ENCODE results near the gene ZDHHC11. TPM values are rescaled to one million over a fixed set of nuclear protein-coding genes. Genes with fewer than 3 reads are reported as not detected.
"Not testable (repeated sequence)": the region's sequence is repeated elsewhere in the genome, so short reads cannot be mapped to it uniquely, and the experiment has no call there.

Gene ZDHHC11
- total RNA-seq, 4 donors from 2014 or later, result 4.3 to 13.5 (median 10.9) TPM

DNA sequence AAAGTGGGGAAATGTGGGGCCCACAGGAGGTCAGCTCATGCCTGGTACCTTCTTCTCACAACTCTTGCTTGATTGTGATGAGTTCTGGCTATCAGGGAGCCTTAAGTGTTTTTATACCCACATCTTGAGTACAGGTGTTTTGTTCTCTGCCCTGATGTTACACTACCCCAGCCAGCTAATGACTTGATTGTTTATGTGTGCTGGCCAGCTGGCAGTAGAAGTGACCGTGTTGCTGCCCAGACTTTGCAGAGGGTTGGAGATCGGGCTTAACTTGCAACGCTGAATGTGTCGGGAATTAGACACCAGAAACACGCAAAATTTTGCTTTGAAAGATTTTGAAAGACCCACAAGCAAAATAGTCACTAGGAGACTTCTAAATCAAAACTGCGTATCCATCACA is 49.3 kb downstream of the ZDHHC11 start:
- intact Hi-C loops (cut with DNase I), result no loop called here
- no peak overlapping the region for H3K4me3 ChIP-seq
- no peaks in the 10 kb centered on the region for H3K36me3 ChIP-seq
- H3K27ac ChIP-seq (replicated peaks in 1 of 4), result peak overlapping the region in 1 of 4 donors; percentile 4
- no peaks in the 10 kb centered on the region for H3K27me3 ChIP-seq
- no peak for DNase-seq (ENCODE audit: extremely low spot score)
- WGBS, result 51% methylated on average over 6 of the region's 6 CpGs
- TF ChIP-seq POLR2AphosphoS5 (IDR thresholded peaks at IDR 0.05), result peak in 1 of 2 donors; percentile 48
- TF ChIP-seq, protein P1, sequence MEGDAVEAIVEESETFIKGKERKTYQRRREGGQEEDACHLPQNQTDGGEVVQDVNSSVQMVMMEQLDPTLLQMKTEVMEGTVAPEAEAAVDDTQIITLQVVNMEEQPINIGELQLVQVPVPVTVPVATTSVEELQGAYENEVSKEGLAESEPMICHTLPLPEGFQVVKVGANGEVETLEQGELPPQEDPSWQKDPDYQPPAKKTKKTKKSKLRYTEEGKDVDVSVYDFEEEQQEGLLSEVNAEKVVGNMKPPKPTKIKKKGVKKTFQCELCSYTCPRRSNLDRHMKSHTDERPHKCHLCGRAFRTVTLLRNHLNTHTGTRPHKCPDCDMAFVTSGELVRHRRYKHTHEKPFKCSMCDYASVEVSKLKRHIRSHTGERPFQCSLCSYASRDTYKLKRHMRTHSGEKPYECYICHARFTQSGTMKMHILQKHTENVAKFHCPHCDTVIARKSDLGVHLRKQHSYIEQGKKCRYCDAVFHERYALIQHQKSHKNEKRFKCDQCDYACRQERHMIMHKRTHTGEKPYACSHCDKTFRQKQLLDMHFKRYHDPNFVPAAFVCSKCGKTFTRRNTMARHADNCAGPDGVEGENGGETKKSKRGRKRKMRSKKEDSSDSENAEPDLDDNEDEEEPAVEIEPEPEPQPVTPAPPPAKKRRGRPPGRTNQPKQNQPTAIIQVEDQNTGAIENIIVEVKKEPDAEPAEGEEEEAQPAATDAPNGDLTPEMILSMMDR (IDR thresholded peaks at IDR 0.05), result no peak
- no peak for TF ChIP-seq EP300 (IDR thresholded peaks at IDR 0.05)
- peaks cover 0 to 11% (median 10%) of the 10 kb centered on the region in 4 donors for H3K4me1 ChIP-seq
- peaks cover 0 to 11% (median 7%) of the 10 kb centered on the region in 4 donors for H3K9me3 ChIP-seq

GRCh38 chr5:801055-801454 is 49.7 kb downstream of the ZDHHC11 start:
- H3K36me3 ChIP-seq; H3K4me3 ChIP-seq; intact Hi-C loops (cut with DNase I); DNase-seq (ENCODE audit: extremely low spot score); H3K27me3 ChIP-seq: not testable (repeated sequence)
- Histone ChIP-seq H3K4me1 (peaks cover 0 to 11% (median 10%) of the 10 kb centered on the region in 4 donors), H3K27ac (replicated peaks in 1 of 4) (peak overlapping the region in 1 of 4 donors; percentile 4), H3K9me3 (peaks cover 0 to 11% (median 7%) of the 10 kb centered on the region in 4 donors)
- 78% methylated on average over 4 of the region's 4 CpGs for WGBS

DNA sequence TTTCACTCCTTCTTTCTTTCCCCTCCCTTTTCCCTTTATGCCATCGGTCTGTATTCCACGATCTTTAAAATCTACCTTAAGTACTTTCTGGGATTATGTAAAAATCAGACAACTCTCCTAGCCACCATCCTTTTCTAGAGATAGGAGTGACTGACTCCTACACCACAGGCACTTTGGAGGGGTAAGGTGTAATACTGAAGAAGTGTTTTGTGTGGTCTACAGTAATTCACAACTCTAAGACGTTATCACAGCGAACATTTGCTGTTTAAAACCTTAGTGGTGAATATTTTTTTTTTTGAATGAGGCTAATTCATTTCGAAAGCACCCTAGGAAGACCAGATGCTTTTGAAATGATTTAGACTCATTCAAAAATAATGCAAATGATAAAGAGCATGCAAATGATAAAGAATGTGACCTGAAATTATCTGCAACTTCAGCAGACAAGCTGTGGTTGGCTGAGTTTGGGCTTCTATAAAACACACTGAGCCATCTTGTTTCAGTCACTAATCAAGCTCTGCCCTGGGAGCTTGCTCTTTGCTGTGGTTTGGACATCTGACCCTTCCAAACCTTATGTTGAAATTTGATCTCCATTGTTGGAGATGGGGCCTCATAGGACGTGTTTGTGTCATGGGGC is 52.2 kb downstream of the ZDHHC11 start:
- H3K9me3 ChIP-seq; H3K36me3 ChIP-seq; H3K27ac ChIP-seq (replicated peaks in 1 of 4); intact Hi-C loops (cut with DNase I); H3K27me3 ChIP-seq; DNase-seq (ENCODE audit: extremely low spot score); H3K4me3 ChIP-seq: not testable (repeated sequence)
- peaks cover 0 to 11% (median 10%) of the 10 kb centered on the region in 4 donors for H3K4me1 ChIP-seq
- WGBS, result 71% methylated on average over 5 of the region's 6 CpGs

- WGBS, result 61% methylated on average over 3 of the region's 4 CpGs
- H3K27ac ChIP-seq (replicated peaks in 1 of 4); DNase-seq (ENCODE audit: extremely low spot score); H3K36me3 ChIP-seq; H3K27me3 ChIP-seq; H3K4me3 ChIP-seq; intact Hi-C loops (cut with DNase I): not testable (repeated sequence)
- peaks cover 0 to 14% (median 0%) of the 10 kb centered on the region in 4 donors for H3K9me3 ChIP-seq
- H3K4me1 ChIP-seq, result peaks cover 0 to 11% (median 10%) of the 10 kb centered on the region in 4 donors
Observed at GRCh38 chr5:797986-798385, 52.8 kb downstream of the ZDHHC11 start.

DNA sequence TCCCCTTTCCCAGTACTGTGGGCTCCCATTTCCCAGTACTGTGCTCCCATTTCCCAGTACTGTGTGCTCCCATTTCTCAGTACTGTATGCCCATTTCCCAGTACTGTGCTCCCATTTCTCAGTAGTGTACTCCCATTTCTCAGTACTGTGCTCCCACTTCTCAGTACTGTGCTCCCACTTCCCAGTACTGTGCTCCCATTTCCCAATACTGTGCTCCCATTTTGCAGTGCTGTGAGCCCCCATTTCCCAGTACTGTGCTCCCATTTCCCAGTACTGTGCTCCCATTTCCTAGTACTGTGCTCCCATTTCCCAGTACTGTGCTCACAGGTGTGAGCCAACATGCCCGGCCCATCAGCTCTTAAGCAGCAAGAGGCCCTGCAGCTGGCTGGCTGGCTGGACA is 54.9 kb downstream of the ZDHHC11 start:
- H3K4me3 ChIP-seq; DNase-seq (ENCODE audit: extremely low spot score); H3K4me1 ChIP-seq; H3K27me3 ChIP-seq; intact Hi-C loops (cut with DNase I); H3K27ac ChIP-seq (replicated peaks in 1 of 4); H3K36me3 ChIP-seq: not testable (repeated sequence)
- peaks cover 0 to 23% (median 3%) of the 10 kb centered on the region in 4 donors for H3K9me3 ChIP-seq
- 53% methylated on average over 1 of the region's 1 CpG for WGBS

- H3K36me3 ChIP-seq; DNase-seq (ENCODE audit: extremely low spot score); H3K4me3 ChIP-seq; H3K27me3 ChIP-seq; intact Hi-C loops (cut with DNase I); H3K27ac ChIP-seq (replicated peaks in 1 of 4); H3K4me1 ChIP-seq: not testable (repeated sequence)
- peaks cover 0 to 29% (median 6%) of the 10 kb centered on the region in 4 donors for H3K9me3 ChIP-seq
- 91% methylated on average over 1 of the region's 1 CpG for WGBS
Observed at GRCh38 chr5:794948-795347, 55.8 kb downstream of the ZDHHC11 start.

DNA sequence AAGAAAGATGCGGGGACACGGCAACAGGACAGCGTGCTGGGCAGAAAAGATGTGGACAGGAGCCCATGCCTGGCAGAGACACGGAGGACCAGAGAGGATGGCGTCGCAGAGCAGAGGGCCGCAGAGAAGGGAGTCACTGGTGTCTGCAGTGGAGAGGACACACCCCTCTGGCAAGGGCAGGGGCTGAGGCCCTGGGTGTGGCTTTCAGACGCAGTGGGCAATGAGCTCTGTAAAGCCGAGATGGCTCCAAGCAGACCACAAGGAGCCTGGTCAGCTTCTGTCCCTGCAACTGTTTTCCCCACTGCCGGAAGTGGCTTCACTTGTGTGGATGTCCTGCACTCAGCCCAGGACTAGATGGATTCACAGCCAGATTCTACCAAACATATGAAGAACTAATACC is 62.1 kb downstream of the ZDHHC11 start:
- H3K27ac ChIP-seq (replicated peaks in 1 of 4); DNase-seq (ENCODE audit: extremely low spot score); H3K4me3 ChIP-seq; H3K27me3 ChIP-seq; intact Hi-C loops (cut with DNase I); H3K36me3 ChIP-seq: not testable (repeated sequence)
- Histone ChIP-seq H3K9me3 (peaks cover 0 to 33% (median 12%) of the 10 kb centered on the region in 4 donors), H3K4me1 (peaks cover 4 to 16% (median 12%) of the 10 kb centered on the region in 4 donors)
- 93% methylated on average over 10 of the region's 10 CpGs for WGBS

GRCh38 chr5:787857-788233 is 62.9 kb downstream of the ZDHHC11 start:
- intact Hi-C loops (cut with DNase I); H3K36me3 ChIP-seq; H3K27me3 ChIP-seq; H3K27ac ChIP-seq (replicated peaks in 1 of 4); H3K4me3 ChIP-seq; DNase-seq (ENCODE audit: extremely low spot score): not testable (repeated sequence)
- Histone ChIP-seq H3K4me1 (peaks cover 8 to 23% (median 20%) of the 10 kb centered on the region in 4 donors), H3K9me3 (peaks cover 0 to 26% (median 12%) of the 10 kb centered on the region in 4 donors)
- WGBS, result 82% methylated on average over 6 of the region's 6 CpGs

DNA sequence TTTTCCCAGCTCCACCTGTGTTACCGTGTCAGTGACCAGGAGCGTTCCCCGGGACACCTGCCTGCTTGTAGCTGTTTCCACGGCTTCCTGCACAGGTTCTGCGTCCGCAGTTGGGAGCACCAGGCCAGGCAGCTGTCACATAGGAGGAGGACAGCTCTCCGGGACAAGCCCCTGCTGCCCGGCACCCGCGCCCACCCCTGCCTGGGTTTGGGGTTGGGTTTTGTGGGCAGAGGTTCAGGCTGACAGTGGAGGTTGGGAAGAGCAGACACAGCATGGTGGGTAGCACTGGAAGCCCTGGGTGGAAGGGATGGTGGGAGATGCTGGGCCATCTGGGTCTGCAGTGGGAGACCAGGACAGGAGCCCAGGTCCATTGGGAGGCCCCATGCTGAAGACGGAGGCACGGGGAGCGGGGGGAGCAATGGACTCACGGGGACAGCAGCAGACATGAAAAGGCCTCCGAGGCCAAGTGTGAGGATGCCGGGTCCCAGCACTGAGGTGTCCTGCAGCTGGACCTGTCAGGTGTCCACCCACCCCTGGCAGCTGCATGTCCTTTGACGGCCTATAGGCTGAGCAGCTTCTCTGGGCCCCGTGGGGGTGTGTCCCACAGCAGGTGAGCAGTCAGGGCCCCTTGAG is 63.4 kb downstream of the ZDHHC11 start:
- H3K4me3 ChIP-seq; intact Hi-C loops (cut with DNase I); H3K27me3 ChIP-seq; H3K36me3 ChIP-seq; H3K27ac ChIP-seq (replicated peaks in 1 of 4); DNase-seq (ENCODE audit: extremely low spot score): not testable (repeated sequence)
- Histone ChIP-seq H3K4me1 (peaks cover 8 to 23% (median 21%) of the 10 kb centered on the region in 4 donors), H3K9me3 (peaks cover 0 to 26% (median 12%) of the 10 kb centered on the region in 4 donors)
- 94% methylated on average over 8 of the region's 18 CpGs for WGBS

DNA sequence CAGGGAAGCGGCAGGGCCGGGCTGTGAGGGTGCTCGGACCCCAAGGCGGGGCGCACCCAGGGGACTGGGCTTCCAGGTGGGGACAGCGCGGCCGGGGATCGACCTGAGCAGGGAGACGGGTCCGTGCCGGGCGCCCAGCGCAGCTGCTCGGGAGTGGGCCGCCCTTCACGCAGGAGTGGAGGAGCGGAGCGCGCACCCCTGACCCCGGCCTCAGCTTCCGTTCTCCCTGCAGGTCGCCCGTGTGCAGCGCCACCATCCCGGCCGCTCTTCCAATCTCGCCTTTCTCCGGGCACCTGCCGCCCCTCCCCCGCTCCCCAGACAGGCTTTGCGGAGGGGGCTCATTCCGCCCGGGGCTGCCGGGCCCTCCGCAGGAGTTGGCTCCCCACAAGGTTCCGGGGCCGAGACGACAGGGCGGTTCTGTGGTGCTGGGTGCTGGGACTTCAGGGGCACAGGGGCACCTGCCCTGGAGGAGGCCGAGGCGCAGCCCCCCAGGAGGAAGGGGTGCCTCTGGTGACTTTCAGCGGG is 65.5 kb downstream of the ZDHHC11 start:
- DNase-seq (ENCODE audit: extremely low spot score); H3K27me3 ChIP-seq; intact Hi-C loops (cut with DNase I); H3K36me3 ChIP-seq: not testable (repeated sequence)
- peaks cover 0 to 14% (median 9%) of the 10 kb centered on the region in 4 donors for H3K9me3 ChIP-seq
- peak overlapping the region; percentile 66 to 95 (median 72) for H3K4me3 ChIP-seq
- H3K4me1 ChIP-seq, result peaks cover 8 to 23% (median 21%) of the 10 kb centered on the region in 4 donors
- peak overlapping the region in 3 of 4 donors; percentile 80 to 81 (median 81) for H3K27ac ChIP-seq (replicated peaks in 1 of 4)
- no CpG with 5 or more reads among the region's 43 CpGs for WGBS

Data from esophagus muscularis mucosa (tissue), 4 donors.